HG02981 (cell line): ENCODE measurements around the gene SPNS3.

Experiments used
- ATAC-seq: cut with Tn5 transposase; IDR thresholded peaks from one replicate; pipeline ENCODE4 v1.9.1; 2021; ENCODE audit warnings: mild to moderate bottlenecking, moderate library complexity; ENCODE audit not compliant: unreplicated experiment

The SPNS3 gene

GRCh38 chr17:4507361-4508111, 73.8 kb downstream of the SPNS3 start:
- no peak for ATAC-seq

GRCh38 chr17:4508207-4508606, 74.5 kb downstream of the SPNS3 start:
- ATAC-seq, result no peak

DNA sequence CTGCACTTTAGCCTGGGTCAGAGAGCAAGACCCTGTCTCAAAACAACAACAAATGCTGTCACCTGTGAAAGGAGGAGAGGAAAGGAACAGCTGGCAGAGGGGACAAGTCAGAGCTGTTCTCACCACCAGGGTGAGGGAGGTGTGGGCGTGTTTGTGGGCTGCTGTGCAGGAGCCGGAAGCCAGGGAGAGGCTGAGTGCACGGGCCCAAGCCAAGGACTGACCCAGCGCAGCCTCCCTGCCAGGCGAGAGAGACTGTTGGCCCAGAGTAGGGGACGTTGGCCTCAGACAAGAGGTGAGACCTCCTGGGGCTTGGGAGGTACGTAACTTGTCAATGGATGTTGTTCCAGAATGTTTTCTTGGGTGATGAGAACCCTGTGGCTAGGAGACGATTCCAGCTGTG, 75.7 kb downstream of the SPNS3 start:
- no peak for ATAC-seq

GRCh38 chr17:4509923-4510617, 76.3 kb downstream of the SPNS3 start:
- ATAC-seq, result no peak

DNA sequence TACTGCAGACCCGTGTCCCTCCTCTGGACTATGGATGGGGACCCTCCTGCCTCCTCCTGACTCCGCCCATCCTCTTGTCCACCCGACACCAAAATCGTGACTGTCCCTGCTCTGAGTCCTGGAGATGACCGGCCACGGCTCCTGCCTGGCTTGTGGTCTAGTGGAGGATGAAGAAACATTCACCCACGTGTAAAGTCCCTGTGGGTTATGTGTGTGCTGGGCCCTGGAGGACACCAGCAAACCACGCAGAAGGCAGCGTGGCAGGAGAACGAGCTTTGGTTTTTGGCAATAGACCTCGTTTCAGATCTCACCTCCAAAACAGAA, 76.8 kb downstream of the SPNS3 start:
- no peak for ATAC-seq

DNA sequence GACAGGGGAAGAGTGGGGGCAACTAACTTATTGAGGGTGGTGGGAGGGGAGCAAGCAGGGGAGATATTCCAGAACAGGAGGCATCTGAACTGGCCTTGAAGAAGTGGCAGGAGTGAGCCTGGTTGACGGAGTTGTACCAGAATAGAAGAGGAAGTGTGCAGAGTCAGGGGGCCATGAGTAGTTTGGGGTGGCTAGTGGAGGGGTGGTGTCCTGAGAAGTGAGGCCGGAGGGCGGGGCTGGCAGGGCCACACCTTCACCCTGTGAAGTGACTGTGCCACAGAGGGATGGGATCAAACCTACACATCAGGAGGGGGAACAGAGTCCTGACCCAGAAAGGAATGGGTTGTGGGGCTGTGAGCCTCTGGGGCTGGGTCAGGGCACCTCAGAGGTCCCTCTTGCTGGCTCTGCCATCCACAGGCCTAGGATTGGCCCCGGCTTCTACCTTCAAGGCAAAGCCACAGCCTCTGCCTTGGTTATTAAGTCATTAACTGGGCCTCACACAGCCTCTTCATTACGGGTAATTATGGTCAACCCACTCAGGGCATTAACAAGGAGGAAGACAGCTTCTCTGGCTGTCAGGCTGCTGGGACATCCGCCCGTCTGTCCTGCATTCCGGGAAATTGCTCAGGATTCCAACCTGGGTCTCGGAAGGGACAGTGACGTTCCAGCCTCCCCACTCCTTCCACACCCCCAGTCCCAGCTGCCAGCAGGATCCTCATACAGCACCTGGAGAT, 77.6 kb downstream of the SPNS3 start:
- ATAC-seq, result no peak

DNA sequence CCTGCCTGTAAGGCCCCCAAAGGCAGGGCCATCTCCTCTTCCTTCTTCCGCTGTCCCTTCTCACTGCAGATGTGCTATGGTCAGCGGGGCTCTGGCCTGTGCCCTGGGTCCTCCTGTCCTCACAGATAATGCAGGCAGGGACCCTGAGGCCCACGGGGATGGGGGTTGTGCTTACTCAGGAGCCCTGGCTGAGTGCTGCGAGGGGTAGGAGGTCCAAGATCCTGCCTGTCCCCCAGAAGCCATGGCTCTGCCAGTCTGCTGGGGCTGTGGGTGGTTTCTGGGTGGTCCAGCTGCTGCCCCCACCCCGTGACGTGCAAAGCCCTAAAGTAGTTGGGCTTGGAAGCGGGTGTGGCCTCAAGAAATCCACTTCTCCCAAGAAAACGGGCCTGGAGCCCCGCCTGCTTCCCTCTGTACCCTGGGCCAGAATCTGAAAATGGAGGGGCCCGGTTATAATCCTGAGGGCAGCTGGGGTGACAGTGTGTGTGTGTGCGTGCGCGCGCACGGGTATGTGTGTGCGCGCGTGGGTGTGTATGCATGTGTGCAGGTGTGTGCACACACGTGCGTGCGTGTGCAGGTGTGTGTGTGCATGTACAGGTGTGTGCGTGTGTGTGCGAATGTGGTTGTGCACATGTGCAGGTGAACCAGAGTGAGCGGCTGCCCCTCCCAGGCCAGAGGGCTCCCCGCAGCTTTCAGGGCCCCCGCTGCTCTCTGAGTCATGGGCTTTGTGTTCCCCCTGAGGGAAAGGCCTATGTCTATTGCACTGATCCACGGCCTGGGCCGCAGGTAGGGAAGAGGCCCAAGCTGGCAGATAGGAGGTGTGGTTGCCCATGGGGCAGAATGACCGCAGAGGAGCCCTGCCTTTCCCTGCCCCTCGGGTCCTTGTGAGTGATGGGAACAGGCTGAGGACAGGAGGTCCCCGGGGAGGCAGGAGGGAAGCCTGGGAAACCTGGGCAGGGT, 78.7 kb downstream of the SPNS3 start:
- no peak for ATAC-seq

DNA sequence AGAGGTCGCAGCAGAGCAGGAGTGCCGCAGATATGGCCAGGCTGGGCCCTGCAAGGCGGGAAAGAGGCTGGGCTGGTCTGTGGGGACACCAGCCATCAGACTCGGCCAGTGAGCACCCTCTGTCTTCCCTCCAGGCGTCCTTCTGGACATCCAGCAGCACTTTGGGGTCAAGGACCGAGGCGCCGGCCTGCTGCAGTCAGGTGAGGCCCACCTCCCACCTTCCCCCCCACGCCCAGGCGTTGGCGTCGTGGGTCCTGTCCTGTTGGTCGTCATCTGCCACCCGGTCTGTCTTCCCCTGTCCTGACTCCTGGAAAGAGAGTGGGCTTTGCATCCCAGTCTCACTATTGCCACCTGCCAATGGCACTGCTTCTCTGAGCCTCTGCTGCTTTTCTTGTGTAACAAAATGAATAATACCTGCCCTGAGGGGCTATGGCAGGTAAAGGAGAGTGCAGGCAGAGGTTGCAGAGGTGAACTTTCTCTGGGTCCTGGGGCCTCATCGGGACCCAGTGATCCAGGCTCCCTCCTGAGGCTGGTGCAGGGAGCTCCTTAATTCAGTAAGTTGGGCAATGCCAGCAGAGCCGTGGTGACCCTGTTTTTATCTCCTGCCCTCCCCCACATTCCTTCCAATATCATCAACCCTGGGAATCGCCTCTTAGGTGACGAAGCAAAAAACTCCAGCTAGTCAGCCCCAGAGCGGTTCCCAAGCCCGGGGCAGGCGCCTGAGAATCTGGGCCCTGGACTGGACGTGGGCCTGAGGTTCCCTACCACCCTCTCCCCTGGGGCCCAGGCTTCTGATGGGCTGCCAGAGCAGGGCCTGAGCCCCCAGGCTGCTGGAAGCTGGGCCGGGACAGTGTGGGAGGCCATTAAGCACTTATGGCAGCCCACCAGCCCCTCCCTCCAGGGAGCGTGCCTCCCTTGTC, 79.6 kb downstream of the SPNS3 start:
- ATAC-seq, result no peak

DNA sequence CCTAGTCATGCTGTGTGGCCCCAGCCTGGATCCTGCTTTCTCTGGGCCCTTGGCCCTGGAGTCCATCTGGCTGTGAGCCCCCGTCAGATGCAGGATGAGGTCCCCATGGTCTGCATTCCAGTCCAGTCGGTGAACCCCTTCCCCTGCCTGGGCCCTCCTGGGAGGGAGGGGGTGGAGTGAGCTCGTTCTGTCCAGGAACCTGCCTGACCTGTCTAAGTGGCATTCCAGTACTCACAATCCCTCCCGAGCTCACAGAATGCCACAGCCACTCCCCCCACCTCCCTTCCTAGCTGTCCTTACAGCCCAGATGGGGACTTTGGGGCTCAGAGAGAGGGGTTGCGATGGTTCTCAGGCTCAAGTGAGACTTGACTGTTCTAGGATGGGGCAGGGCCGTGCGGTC, 80.5 kb downstream of the SPNS3 start:
- ATAC-seq, result no peak

GRCh38 chr17:4514779-4515178, 81.0 kb downstream of the SPNS3 start:
- no peak for ATAC-seq

GRCh38 chr17:4515501-4515900, 81.8 kb downstream of the SPNS3 start:
- ATAC-seq, result no peak

DNA sequence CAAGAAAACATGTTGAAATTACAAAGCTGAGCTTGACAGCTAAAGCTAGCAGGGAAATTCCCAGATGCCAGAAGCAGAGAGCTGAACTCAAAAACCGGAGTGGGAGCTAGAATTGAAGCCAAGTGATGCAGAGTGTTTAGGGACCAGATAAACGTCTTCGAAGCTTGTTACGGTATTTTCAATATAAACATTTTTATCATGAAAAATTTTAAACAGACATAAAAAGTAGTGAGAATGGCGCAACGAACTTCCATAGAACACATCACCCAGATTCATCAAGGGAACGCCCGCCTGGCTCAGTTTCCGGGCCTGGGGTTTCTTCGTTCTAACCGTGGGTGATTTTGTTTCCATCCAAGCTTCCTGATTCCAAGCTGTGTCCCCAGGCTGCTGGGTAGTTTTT, 83.0 kb downstream of the SPNS3 start:
- ATAC-seq, result no peak

DNA sequence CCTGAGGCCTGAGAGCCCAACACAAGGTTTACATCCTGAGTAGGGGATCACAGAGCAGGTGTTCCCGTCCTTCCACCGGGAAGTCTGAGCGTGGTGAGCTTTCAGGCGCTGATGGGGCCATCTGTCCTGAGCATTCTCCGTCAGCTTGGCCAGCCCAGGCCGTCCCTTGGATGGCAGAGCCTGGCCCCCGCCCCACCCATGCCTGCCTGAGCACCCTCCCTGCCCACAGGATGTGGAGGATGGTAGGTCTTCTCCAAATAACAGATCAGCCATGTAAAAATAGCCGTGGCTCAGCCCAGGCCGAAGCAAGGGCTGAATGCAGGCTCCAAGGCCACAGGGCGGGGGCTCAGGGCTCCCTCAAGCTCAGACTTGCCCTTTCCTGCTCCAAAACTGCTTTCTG, 85.2 kb downstream of the SPNS3 start:
- ATAC-seq, result no peak

DNA sequence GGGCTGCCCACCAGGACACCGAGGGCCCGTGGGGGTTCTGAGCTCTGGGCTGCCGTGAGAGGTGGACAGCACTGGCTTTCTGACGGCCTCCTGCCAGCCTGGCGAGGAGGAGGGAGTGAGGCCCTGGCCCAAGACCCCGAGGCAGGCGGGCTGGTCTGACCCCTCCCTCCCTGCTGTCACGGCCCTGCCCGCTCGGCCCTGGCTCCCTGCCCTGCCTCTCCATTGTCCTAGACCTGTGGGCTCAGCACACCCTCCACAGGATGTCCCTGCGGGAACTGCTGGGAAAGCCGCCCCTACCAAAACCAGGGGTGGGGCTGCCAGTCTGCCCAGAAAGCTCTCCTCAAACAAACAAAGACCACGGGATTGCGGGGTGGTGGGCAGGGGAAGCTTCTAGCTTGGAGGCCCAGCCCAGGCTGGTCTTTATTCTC, 85.6 kb downstream of the SPNS3 start:
- no peak for ATAC-seq

GRCh38 chr17:4520060-4520893, 86.5 kb downstream of the SPNS3 start:
- no peak for ATAC-seq

GRCh38 chr17:4520894-4521600, 87.3 kb downstream of the SPNS3 start:
- no peak for ATAC-seq

DNA sequence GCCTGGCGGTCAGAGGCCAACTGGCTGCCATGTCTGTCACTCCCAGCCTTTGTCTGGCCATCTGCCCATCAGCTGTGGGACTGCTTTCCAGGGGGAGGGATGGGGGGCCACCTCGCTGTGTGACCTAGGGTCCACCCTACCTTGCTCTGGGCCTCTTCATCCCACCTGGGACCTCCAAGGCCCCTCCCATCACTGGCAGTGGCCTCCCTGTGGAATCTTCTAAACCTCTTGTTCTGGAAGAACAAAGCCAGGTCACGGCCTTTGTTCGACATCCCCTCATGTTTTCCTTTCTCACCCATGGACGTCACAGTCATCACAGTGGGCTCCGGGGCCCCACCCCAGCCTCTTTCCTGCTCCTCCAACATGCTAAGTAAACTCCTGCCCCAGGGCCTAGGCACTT, 88.9 kb downstream of the SPNS3 start:
- ATAC-seq, result no peak

DNA sequence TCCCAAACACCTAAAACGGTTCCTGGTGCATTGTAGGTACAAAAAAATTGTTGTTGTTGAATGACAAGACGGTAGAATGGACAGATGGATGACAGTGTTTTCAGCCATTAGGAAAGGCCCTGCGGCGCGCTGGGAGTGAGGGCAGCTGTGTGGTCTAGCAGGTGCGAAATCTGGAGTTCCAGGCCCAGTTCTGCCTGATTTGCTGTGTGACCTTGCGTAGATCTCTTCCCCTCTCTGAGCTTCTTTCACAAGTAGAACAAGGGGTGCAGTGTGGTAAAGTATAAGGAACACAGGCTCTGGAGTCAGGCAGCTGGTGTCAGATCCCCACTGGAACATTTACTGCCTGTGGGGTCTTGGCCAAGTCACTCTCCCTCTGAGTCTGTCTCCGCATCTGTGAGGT, 90.2 kb downstream of the SPNS3 start:
- no peak for ATAC-seq
